ENCODE measurements around the gene PRLH.
A peak's percentile ranks its signal among the peaks of the same experiment; 100 is the strongest.
"Not testable (repeated sequence)": the region's sequence is repeated elsewhere in the genome, so short reads cannot be mapped to it uniquely, and the experiment has no call there.

Gene PRLH

DNA sequence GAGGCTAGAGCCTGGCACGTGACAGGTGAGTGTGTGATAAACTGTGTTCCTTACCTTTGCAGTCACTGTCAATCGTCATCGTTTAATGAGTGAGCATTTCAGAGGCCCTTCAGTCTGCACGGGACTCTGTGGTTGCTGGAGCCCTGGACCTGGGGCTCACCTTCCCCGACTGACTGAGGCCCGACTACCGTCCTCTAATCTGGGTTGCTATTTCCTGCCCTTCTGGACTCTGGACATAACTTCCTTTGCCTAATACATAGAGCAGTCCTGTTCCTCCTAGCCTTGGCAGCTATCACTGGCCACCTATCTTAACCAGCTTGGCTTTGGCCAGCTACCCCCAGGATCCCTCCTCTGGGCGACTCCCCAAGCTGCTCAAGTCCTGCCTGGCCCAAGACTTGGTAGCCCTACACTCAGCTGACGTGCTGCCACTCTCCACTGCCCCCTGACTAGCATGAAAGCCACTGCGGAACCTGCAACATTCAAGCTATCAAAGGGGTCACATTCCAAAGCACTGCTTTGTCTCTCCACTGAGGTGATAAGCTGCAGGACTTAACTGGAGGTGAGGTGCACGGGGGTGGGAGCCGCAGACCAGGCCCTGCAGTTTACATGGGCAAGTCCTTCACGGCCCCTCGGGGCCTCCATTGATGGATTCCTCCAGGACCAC lies 35.2 kb downstream of the PRLH start:
- DNase-seq (ENCODE audit: low read depth), result no peak

DNA sequence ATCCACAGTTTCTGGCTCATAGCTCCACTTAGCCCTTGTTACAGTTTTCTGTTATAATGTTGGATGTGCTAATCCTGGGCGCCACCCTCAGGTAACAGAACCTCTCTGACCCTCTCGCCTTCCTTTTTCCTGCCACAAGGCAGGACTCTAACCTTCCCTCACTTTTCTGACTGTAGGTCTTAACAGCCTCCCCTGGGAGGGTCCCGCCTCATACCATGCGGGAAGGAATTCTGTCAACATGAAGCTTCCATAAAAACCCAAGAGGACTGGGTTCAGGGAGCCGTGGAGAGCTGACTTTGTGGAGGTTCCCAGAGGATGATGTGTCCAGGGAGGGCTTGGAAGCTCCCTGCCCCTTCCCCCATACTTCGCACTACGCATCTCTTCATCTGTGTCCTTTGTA lies 36.0 kb downstream of the PRLH start:
- DNase-seq (ENCODE audit: low read depth), result no peak

DNA sequence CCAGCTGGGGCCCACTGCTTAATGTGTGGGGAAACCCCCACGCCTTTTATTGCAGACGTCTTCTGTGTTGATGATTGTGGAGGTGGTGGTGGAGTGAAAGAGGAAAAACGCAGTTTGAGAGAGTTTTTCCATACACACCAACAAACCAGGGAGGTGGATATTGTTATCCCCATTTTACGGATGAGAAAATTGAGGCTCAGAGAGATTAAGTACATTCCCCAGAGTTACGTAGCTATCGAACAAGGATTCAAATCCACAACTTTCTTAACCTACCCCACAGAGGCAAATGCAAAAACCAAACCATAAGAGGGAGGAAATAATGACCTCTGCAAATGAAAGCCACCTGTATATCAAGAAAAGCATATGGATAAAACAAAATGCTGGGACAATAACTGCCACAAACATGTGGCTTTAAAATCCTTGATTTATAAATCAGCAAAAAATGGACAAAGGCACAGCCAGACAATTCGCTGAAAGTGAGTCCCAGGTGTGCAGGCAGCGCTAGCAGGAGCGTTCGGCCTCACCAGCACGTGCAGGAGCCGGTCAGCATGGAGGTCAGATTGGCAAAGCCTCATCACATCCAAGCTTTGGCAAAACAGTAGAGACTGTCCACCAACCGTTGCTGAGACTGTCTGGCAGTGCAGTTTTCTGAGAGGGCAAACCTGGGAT lies 36.8 kb downstream of the PRLH start:
- DNase-seq (ENCODE audit: low read depth), result no peak

DNA sequence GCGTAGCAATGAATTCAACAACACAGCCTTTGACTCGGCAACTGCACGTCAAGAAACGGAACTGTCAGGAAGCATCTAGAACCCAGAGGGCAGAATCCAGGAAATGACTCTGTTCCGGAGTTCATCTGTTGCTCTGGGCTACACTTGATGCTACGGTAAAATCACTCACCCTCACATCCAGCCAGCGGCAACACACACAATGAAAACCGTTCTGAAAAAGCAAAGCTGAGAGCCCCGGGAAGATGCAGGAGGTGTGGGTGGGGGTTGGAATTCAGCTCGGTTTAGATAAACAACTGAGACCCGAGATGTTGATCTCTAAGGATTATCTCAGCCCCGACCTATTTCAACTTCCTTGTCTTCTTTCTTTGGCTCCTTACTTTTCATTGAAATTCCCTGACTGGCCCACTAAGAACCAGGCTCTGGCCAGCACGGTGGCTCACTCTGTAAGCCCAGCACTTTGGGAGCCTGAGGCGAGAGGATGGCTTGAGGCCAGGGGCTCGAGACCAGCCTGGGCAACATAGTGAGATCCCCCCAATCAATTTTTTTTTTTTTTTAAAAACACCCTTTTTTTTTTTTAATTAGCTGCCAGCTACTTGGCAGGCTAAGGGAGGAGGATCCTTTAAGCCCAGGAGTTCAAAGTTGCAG lies 37.5 kb downstream of the PRLH start:
- peak; percentile 14 for DNase-seq (ENCODE audit: low read depth)

DNA sequence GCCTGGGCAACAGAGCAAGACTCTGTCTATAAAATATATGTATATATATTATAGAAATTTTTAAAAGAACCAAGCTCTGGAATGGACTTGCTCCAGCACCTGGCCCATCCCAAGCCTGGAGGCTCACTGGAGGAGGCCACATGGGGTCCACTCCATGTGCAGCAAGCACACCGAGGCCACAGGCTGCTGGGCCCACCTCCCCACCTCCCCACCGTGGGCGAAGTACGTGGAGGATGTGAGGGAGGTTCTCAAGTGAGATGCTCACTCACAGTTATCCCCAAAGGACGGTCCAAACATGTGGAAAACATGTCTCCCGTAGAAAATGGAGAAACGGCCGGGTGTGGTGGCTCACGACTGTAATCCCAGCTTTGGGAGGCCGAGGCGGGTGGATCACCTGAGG lies 38.0 kb downstream of the PRLH start:
- DNase-seq (ENCODE audit: low read depth), result no peak

DNA sequence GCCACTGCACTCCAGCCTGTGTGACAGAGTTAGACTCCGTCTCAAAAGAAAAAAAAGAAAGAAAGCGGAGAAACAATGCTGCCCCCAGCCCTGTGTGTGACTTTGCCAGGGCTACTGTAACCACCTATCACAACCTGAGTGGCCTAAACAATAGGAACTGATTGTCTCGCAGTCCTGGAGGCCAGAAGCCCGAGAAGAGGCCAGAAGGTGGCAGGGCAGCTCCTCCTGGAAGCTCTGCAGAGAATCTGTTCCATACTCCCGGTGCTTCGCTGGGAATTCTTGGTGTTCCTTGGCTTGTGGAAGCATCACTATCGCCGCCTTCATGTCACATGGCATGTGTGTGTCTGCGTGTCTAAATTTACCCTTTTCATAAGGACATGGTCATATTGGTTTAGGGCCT lies 38.6 kb downstream of the PRLH start:
- no peak for DNase-seq (ENCODE audit: low read depth)

DNA sequence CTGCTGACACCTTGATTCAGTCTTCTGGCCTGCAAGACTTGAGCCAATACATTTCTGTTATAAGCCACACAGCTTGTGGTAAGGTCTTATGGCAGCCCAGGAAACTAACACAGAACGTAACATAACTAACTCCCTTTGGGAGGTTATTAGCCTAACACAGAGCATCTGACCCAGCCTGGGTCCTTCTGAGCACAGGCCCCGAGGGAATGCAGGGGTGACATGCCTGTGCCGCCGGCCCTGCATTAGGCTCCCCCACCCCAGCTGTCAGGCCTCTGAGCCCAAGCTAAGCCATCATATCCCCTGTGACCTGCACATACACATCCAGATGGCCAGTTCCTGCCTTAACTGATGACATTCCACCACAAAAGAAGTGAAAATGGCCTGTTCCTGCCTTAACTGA lies 40.1 kb downstream of the PRLH start:
- DNase-seq (ENCODE audit: low read depth), result not testable (repeated sequence)

DNA sequence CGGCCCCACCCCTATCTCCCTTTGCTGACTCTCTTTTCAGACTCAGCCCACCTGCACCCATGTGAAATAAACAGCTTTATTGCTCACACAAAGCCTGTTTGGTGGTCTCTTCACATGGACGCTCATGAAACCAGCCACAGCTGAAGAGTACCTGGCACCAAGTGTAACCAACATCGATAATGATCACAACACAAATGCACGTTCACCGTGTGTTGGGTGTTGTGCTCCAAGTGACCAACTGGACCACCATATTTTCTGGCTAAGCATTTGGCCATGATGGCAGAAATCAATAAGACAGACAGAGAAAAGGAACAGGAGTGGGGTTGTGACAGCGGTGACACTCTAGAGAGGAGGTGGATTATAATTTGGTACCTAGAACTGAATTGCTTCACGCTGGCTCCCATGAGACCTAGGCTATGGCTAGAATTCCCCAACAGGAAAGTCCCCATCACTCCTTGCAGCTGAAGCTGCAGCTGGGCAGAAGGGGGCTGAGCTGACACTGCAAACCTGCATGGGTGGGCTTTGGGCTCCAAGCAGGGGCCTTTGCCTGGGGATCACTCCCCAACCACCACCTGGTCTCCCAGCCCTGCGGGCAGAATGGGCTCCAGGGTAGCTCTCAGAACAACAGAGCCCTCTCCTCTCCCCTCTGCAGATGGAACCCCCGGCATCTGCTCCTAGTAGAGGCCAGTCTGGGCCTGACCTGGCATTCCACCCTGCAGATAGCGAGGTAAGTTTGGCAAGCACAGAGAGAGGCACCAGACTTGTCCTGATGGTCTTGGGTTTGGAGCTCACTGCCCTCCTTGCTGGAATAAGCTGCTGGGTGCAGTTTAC lies 46.4 kb downstream of the PRLH start:
- no peak for DNase-seq (ENCODE audit: low read depth)

DNA sequence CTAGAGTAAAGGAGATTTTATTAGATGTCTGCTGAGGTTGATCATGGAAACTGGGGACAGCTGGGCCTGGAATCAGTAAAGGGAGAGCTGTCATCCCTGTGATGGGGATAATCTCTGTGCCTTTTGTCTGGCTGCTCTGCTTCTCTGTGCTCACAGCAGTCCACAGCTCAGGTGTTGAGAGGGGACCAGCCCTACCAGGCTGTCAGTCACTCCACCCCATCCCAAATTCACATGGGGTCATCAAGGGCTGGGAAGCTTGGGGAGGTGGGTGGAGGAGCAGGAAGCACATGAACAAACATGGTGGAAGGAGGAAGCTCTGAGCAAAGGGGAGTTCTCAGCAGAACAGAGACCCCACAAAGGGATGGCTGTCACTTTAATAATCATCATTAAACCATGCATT lies 47.3 kb downstream of the PRLH start:
- no peak for DNase-seq (ENCODE audit: low read depth)

DNA sequence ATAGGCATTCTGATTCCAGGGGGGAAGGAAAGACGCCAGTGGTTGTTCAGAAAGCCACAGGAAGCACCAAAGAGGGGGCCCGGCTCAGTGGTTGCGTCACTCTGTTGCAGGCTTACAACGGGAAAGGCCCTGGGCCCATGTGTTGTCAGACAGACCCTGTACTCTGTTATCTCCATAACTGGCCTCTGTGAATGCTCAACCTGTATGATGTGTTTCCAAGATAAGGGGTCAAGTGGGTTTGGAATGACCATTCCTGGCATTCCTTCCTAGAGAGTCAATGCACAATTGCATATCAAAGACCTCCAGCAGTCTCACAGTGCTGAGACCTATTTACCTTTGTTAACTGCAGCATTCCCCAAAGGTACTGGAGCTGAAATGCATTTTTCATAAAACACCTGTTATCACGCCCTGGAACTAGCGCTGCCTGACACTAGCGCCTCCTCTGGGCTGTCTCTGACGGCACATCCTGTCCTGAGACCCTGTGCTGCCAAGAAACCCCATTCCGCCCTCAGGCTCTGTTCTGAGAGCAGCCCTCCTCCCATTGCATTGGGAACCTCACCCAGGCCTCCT lies 47.9 kb downstream of the PRLH start:
- no peak for DNase-seq (ENCODE audit: low read depth)

DNA sequence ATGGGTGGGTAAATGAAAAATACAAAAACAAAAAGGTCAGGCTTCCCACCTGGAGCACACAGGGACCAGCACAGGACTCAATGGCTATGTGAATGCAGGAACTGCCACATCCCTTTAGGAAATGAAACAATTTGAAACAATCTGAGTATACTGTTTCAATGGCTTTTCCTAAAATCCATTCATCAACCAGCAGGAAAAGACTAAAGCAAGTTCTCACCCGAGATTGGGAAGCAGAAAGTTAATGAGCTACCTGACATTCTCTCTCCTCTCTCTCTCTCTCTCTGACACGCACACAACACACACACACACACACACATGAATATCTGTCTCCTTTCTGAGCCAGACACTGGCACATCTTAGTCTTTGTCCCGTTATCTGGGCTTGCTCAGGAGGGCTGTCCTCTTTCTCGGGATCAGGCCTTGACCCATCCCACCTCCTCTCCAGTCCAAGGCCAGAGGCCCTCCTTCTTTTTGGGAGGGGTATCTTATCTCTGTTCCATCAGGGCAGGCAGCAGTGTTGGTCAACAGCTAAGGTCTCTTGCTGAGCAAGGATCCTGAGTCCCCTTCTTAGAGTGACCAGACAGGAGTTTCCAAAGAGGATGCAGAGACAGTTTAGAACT lies 49.4 kb downstream of the PRLH start:
- no peak for DNase-seq (ENCODE audit: low read depth)

DNA sequence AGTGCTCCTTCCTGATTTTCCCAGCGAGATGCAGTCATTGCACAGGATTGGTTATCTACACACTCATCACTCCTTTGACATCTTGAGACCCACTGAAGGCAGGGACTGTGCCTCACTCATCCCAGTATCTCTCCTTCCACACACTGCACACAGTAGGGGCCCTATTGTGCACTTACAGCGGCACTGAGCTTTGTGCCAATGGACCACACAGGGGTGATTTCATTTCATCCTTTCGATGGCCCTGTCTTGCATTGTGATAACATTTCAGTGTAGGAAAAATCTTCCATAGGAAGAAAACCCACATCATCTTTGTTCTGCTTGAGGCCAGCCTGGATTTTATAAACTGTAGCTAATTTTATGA lies 50.0 kb downstream of the PRLH start:
- DNase-seq (ENCODE audit: low read depth), result no peak

Data from stimulated activated CD8-positive, alpha-beta memory T cell treated with anti-CD3 and anti-CD28 coated beads, Interleukin-15, amount 100 ng/mL, for 1 hour (primary cell).